ENCODE measurements around the gene EEPD1. TPM values are rescaled to one million over a fixed set of nuclear protein-coding genes. Genes with fewer than 3 reads are reported as not detected.

The EEPD1 gene
- total and polyA plus RNA-seq, 12 donors: 6.0 to 29.0 (median 9.4) TPM

GRCh38 chr7:36312064-36312914, 159.2 kb downstream of the EEPD1 start:
- Histone ChIP-seq H3K27ac (no peak overlapping the region), H3K27me3 (no peaks in the 10 kb centered on the region), H3K9me3 (replicated peaks in 1 of 3) (no peaks in the 10 kb centered on the region), H3K36me3 (replicated peaks in 1 of 2) (no peaks in the 10 kb centered on the region), H3K4me3 (no peak overlapping the region), H3K4me1 (replicated peaks in 1 of 2) (no peaks in the 10 kb centered on the region)
- DNase-seq: peak in 3 of 7 donors; percentile 7 to 45 (median 24)
- intact Hi-C loops (cut with DNase I): no loop called here
- TF ChIP-seq POLR2A (IDR thresholded peaks at IDR 0.05) (no peak), CTCF (IDR thresholded peaks at IDR 0.05) (no peak)
- 78 to 87% (median 81%) methylated on average over 12 to 15 of the region's 15 CpGs for WGBS, 4 donors

GRCh38 chr7:36312915-36313334, 159.9 kb downstream of the EEPD1 start:
- no peak overlapping the region for H3K27ac ChIP-seq
- DNase-seq: peak in 2 of 7 donors; percentile 13 to 18
- H3K36me3 ChIP-seq (replicated peaks in 1 of 2): no peaks in the 10 kb centered on the region
- WGBS, 4 donors: 81 to 92% (median 89%) methylated on average over 18 of the region's 18 CpGs
- H3K4me1 ChIP-seq (replicated peaks in 1 of 2): no peaks in the 10 kb centered on the region
- H3K4me3 ChIP-seq: no peak overlapping the region
- no peaks in the 10 kb centered on the region for H3K9me3 ChIP-seq (replicated peaks in 1 of 3)
- TF ChIP-seq POLR2A (IDR thresholded peaks at IDR 0.05): no peak
- TF ChIP-seq CTCF (IDR thresholded peaks at IDR 0.05): no peak
- intact Hi-C loops (cut with DNase I): no loop called here
- H3K27me3 ChIP-seq: no peaks in the 10 kb centered on the region

- no peaks in the 10 kb centered on the region for H3K9me3 ChIP-seq (replicated peaks in 1 of 3)
- WGBS, 4 donors: 85 to 89% (median 88%) methylated on average over 6 of the region's 6 CpGs
- no peaks in the 10 kb centered on the region for H3K4me1 ChIP-seq (replicated peaks in 1 of 2)
- TF ChIP-seq POLR2A (IDR thresholded peaks at IDR 0.05): no peak
- no peak for TF ChIP-seq CTCF (IDR thresholded peaks at IDR 0.05)
- H3K27me3 ChIP-seq: no peaks in the 10 kb centered on the region
- no peaks in the 10 kb centered on the region for H3K36me3 ChIP-seq (replicated peaks in 1 of 2)
- H3K27ac ChIP-seq: no peak overlapping the region
- intact Hi-C loops (cut with DNase I): no loop called here
- peak in 1 of 7 donors; percentile 9 for DNase-seq
- no peak overlapping the region for H3K4me3 ChIP-seq
These were observed 160.6 kb downstream of the EEPD1 start for GRCh38 chr7:36313607-36314006.

- Histone ChIP-seq H3K27me3 (no peaks in the 10 kb centered on the region), H3K9me3 (replicated peaks in 1 of 3) (no peaks in the 10 kb centered on the region), H3K27ac (no peak overlapping the region), H3K4me1 (replicated peaks in 1 of 2) (no peaks in the 10 kb centered on the region), H3K36me3 (replicated peaks in 1 of 2) (no peaks in the 10 kb centered on the region), H3K4me3 (no peak overlapping the region)
- DNase-seq: peak in 3 of 7 donors; percentile 6 to 36 (median 13)
- TF ChIP-seq CTCF (IDR thresholded peaks at IDR 0.05): no peak
- no peak for TF ChIP-seq POLR2A (IDR thresholded peaks at IDR 0.05)
- intact Hi-C loops (cut with DNase I): no loop called here
- WGBS, 4 donors: 81 to 100% (median 90%) methylated on average over 1 to 2 of the region's 2 CpGs
These were observed 161.4 kb downstream of the EEPD1 start for GRCh38 chr7:36314491-36314890.
